Thoracic aorta (tissue), 2 donors: ENCODE data around the gene NFKBIL1. TPM values are rescaled to one million over a fixed set of nuclear protein-coding genes. Genes with fewer than 3 reads are reported as not detected.

Source experiments
- ATAC-seq: fragments of 150-250 bp; one replicate; pipeline ENCODE4 v1.8.0; 2017; ENCODE audit warnings: low read depth; ENCODE audit not compliant: insufficient number of reproducible peaks, low FRiP score
- DNase-seq: peaks from one replicate; pipeline ENCODE4 v3.0.0-alpha.2; 2020; ENCODE audit warnings: low spot score
- H3K27ac ChIP-seq, 2 donors: fragments of 200-600 bp; sonication (generic); 1 replicate in 1 of 2; 2 replicates in 1 of 2; pipeline ENCODE4 v1.5.1; 2016; ENCODE audit warnings: mild to moderate bottlenecking in 2 of 2, moderate library complexity in 2 of 2
- H3K27me3 ChIP-seq: fragments of 200-600 bp; sonication (generic); replicated peaks from 2 replicates; pipeline ENCODE4 v1.6.0; 2016; ENCODE audit warnings: mild to moderate bottlenecking; ENCODE audit not compliant: insufficient read depth
- H3K36me3 ChIP-seq: fragments of 200-600 bp; sonication (generic); one replicate; pipeline ENCODE4 v1.5.1; 2016
- H3K4me1 ChIP-seq, 2 donors: fragments of 200-600 bp; sonication (generic); 1 replicate in 1 of 2; 2 replicates in 1 of 2; pipeline versions ENCODE4 v1.5.1 to v1.6.0; 2016; ENCODE audit warnings: low read depth in 2 of 2, mild to moderate bottlenecking in 1 of 2; ENCODE audit not compliant: control insufficient read depth in 1 of 2
- H3K4me3 ChIP-seq: fragments of 200-600 bp; sonication (generic); 2 replicates; pipeline ENCODE4 v1.5.1; 2016; ENCODE audit warnings: mild to moderate bottlenecking
- H3K9me3 ChIP-seq: fragments of 200-600 bp; sonication (generic); 2 replicates; pipeline ENCODE4 v1.5.1; 2016
- CTCF ChIP-seq: fragments of 200-600 bp; sonication (generic); IDR thresholded peaks from one replicate; pipeline ENCODE4 v1.5.1; 2019; ENCODE audit warnings: antibody characterized with exemption
- total RNA-seq, 2 donors: library from RNA; depleted of rRNA; stranded (reverse); fragments of >200 nt; gene quantifications; one replicate each; pipeline versions ENCODE4 v1.1.0 to v1.2.3, GENCODE V29; 2016

NFKBIL1 gene
- total RNA-seq, 2 donors from 2014 or later = 23.8 to 24.2 TPM

- Histone ChIP-seq H3K27ac (no peak overlapping the region), H3K27me3 (no peaks in the 10 kb centered on the region), H3K9me3 (no peaks in the 10 kb centered on the region), H3K4me3 (no peak overlapping the region), H3K4me1 (peaks cover 12 to 24% of the 10 kb centered on the region in 2 donors), H3K36me3 (peaks cover 26% of the 10 kb centered on the region)
- TF ChIP-seq CTCF = no peak
- no peak for DNase-seq
- no peak for ATAC-seq
Observed at GRCh38 chr6:31556307-31556706, 8.9 kb downstream of the NFKBIL1 start.

- Histone ChIP-seq H3K27me3 (no peaks in the 10 kb centered on the region), H3K36me3 (peaks cover 23% of the 10 kb centered on the region), H3K9me3 (no peaks in the 10 kb centered on the region), H3K4me1 (peaks cover 12 to 24% of the 10 kb centered on the region in 2 donors), H3K27ac (no peak overlapping the region), H3K4me3 (no peak overlapping the region)
- no peak for TF ChIP-seq CTCF
- ATAC-seq (no peak), DNase-seq (no peak)
Observed at GRCh38 chr6:31557443-31558317, 10.3 kb downstream of the NFKBIL1 start.

GRCh38 chr6:31558318-31558625 is 10.9 kb downstream of the NFKBIL1 start:
- no peak for ATAC-seq
- Histone ChIP-seq H3K36me3 (peaks cover 23% of the 10 kb centered on the region), H3K4me1 (peaks cover 12 to 24% of the 10 kb centered on the region in 2 donors), H3K4me3 (no peak overlapping the region), H3K27ac (no peak overlapping the region), H3K27me3 (no peaks in the 10 kb centered on the region), H3K9me3 (no peaks in the 10 kb centered on the region)
- TF ChIP-seq CTCF = no peak
- DNase-seq = no peak

GRCh38 chr6:31558631-31559500 is 11.5 kb downstream of the NFKBIL1 start:
- no peak for TF ChIP-seq CTCF
- peak overlapping the region in 1 of 2 donors; percentile 41 for H3K27ac ChIP-seq
- peaks cover 23% of the 10 kb centered on the region for H3K36me3 ChIP-seq
- no peak for ATAC-seq
- H3K27me3 ChIP-seq = no peaks in the 10 kb centered on the region
- H3K4me1 ChIP-seq = peaks cover 12 to 24% of the 10 kb centered on the region in 2 donors
- no peak for DNase-seq
- H3K4me3 ChIP-seq = peak overlapping the region; percentile 13
- H3K9me3 ChIP-seq = no peaks in the 10 kb centered on the region

- Histone ChIP-seq H3K9me3 (no peaks in the 10 kb centered on the region), H3K4me3 (peak overlapping the region; percentile 13), H3K27ac (peak overlapping the region in 1 of 2 donors; percentile 41), H3K36me3 (peaks cover 23% of the 10 kb centered on the region), H3K4me1 (peaks cover 12 to 24% of the 10 kb centered on the region in 2 donors), H3K27me3 (no peaks in the 10 kb centered on the region)
- no peak for ATAC-seq
- no peak for DNase-seq
- no peak for TF ChIP-seq CTCF
Observed at GRCh38 chr6:31559606-31559957, 12.2 kb downstream of the NFKBIL1 start.
